ENCODE data around the gene NSRP1.

GRCh38 chr17:30234296-30234695, 117.7 kb downstream of the NSRP1 start:
- no peak for TF ChIP-seq POLR2A (IDR thresholded peaks at IDR 0.05; ENCODE audit: extremely low read depth, insufficient read length)
- no peak for TF ChIP-seq CTCF (IDR thresholded peaks at IDR 0.05; ENCODE audit: low read depth, low read length)
- no peak for TF ChIP-seq MYC (IDR thresholded peaks at IDR 0.05; ENCODE audit: low read depth, low read length)
